IMR-90 (cell line): ENCODE data around the gene CFAP61. TPM values are rescaled to one million over a fixed set of nuclear protein-coding genes. Genes with fewer than 3 reads are reported as not detected.

ENCODE experiments used
- ATAC-seq: fragments of 200-7000 bp; cut with Tn5 transposase; 2 replicates; pipeline ENCODE4 v1.9.1; 2020; ENCODE audit warnings: low read depth, mild to moderate bottlenecking, moderate library complexity
- BruUV-seq: library from RNA; stranded (reverse); fragments of 400-500 nt; replicated peaks from 2 replicates; lab custom pipeline; 2021; lab: Mats Ljungman, UMichigan
- CTCF ChIA-PET: fragments of 300-600 bp; formaldehyde crosslinking; extraction: SDS; loops from one replicate; lab custom pipeline; 2021; ENCODE audit warnings: antibody characterized with exemption; lab: Yijun Ruan, JAX
- POLR2A ChIA-PET: fragments of 300-600 bp; sonication (Branson Sonifier 250); formaldehyde crosslinking; loops from one replicate; lab custom pipeline; 2022; ENCODE audit warnings: antibody characterized with exemption; ENCODE audit not compliant: unreplicated experiment; lab: Charles Lee
- DNase-seq: peaks from one replicate; pipeline ENCODE4 v3.0.0; 2013
- H2AFZ ChIP-seq: replicated peaks from 2 replicates; pipeline ENCODE3; 2013; ENCODE audit warnings: low read length, mild to moderate bottlenecking; ENCODE audit not compliant: poor library complexity
- H2AK5ac ChIP-seq: 2 replicates; pipeline ENCODE4 v1.6.1; 2013; ENCODE audit warnings: low read depth, low read length, inconsistent platforms
- H2AK9ac ChIP-seq: replicated peaks from 2 replicates; pipeline ENCODE3; 2013; ENCODE audit warnings: mild to moderate bottlenecking, low read depth, low read length, moderate library complexity; ENCODE audit not compliant: poor library complexity
- H2BK120ac ChIP-seq: 2 replicates; pipeline ENCODE4 v1.6.1; 2013; ENCODE audit warnings: low read depth, low read length, inconsistent platforms
- H2BK15ac ChIP-seq: 3 replicates; pipeline ENCODE4 v1.6.1; 2013; ENCODE audit warnings: low read depth, low read length, inconsistent platforms
- H2BK20ac ChIP-seq: 2 replicates; pipeline ENCODE4 v1.6.1; 2013; ENCODE audit warnings: low read depth, mild to moderate bottlenecking, inconsistent platforms, low read length, moderate library complexity
- H2BK5ac ChIP-seq: 2 replicates; pipeline ENCODE4 v1.6.1; 2013; ENCODE audit warnings: mild to moderate bottlenecking, low read depth, low read length, inconsistent platforms; ENCODE audit not compliant: poor library complexity, severe bottlenecking
- H3K14ac ChIP-seq: replicated peaks from 2 replicates; pipeline ENCODE4 v1.6.1; 2013; ENCODE audit warnings: low read depth, low read length, inconsistent platforms
- H3K18ac ChIP-seq: 2 replicates; pipeline ENCODE4 v1.6.1; 2013; ENCODE audit warnings: low read depth, low read length, control low read depth
- H3K23ac ChIP-seq: 2 replicates; pipeline ENCODE4 v1.6.1; 2013; ENCODE audit warnings: low read depth, low read length, inconsistent platforms
- H3K27ac ChIP-seq: 2 replicates; pipeline ENCODE4 v1.5.1; 2013; ENCODE audit warnings: mild to moderate bottlenecking, control low read depth, low read length; ENCODE audit not compliant: insufficient read depth
- H3K27me3 ChIP-seq: 2 replicates; pipeline ENCODE4 v1.6.1; 2013; ENCODE audit warnings: low read length; ENCODE audit not compliant: control insufficient read depth, insufficient read depth
- H3K36me3 ChIP-seq: 2 replicates; pipeline ENCODE4 v1.6.1; 2013; ENCODE audit warnings: low read length, mixed read lengths; ENCODE audit not compliant: control insufficient read depth, insufficient read depth
- H3K4ac ChIP-seq: 2 replicates; pipeline ENCODE4 v1.6.1; 2013; ENCODE audit warnings: low read depth, low read length, inconsistent platforms
- H3K4me1 ChIP-seq: 2 replicates; pipeline ENCODE4 v1.6.1; 2013; ENCODE audit warnings: low read length, mixed read lengths; ENCODE audit not compliant: control insufficient read depth, insufficient read depth
- H3K4me2 ChIP-seq: 2 replicates; pipeline ENCODE4 v1.6.1; 2013; ENCODE audit warnings: low read depth, mild to moderate bottlenecking, control low read depth, low read length, moderate library complexity
- H3K4me3 ChIP-seq: 2 replicates; pipeline ENCODE4 v1.5.1; 2013; ENCODE audit warnings: low read depth, mild to moderate bottlenecking, control low read depth, low read length, moderate library complexity; ENCODE audit not compliant: insufficient read depth
- H3K56ac ChIP-seq: 2 replicates; pipeline ENCODE4 v1.6.1; 2013; ENCODE audit warnings: low read length, inconsistent platforms; ENCODE audit not compliant: insufficient read depth; ENCODE audit errors: extremely low read depth
- H3K79me1 ChIP-seq, 2 experiments: 2 replicates each; pipeline ENCODE4 v1.6.1; 2013; ENCODE audit warnings: low read length in 2 of 2, inconsistent platforms in 1 of 2, low read depth in 1 of 2
- H3K9ac ChIP-seq: 2 replicates; pipeline ENCODE4 v1.6.1; 2013; ENCODE audit warnings: low read depth, low read length, control low read depth
- H3K9me1 ChIP-seq: 2 replicates; pipeline ENCODE4 v1.6.1; 2013; ENCODE audit warnings: low read length, inconsistent platforms; ENCODE audit not compliant: insufficient read depth
- H3K9me3 ChIP-seq: 2 replicates; pipeline ENCODE4 v1.6.1; 2013; ENCODE audit warnings: low read length; ENCODE audit not compliant: control insufficient read depth, insufficient read depth
- H4K20me1 ChIP-seq: 2 replicates; pipeline ENCODE4 v1.6.1; 2013; ENCODE audit warnings: low read length, inconsistent platforms; ENCODE audit not compliant: insufficient read depth
- H4K5ac ChIP-seq: 2 replicates; pipeline ENCODE4 v1.6.1; 2013; ENCODE audit warnings: mild to moderate bottlenecking, low read depth, low read length, control low read depth
- H4K8ac ChIP-seq, 2 experiments: 2 replicates each; pipeline ENCODE4 v1.6.1; 2013; ENCODE audit warnings: low read depth in 2 of 2, low read length in 2 of 2, control low read depth in 1 of 2, inconsistent platforms in 1 of 2
- H4K91ac ChIP-seq: 2 replicates; pipeline ENCODE4 v1.6.1; 2013; ENCODE audit warnings: low read depth, low read length, inconsistent platforms; ENCODE audit not compliant: insufficient read depth
- CEBPB ChIP-seq: IDR thresholded peaks from 2 replicates; pipeline ENCODE4 v1.6.1; 2012; ENCODE audit warnings: low read depth, low read length, improper control_type of control experiment
- CHD1 ChIP-seq: IDR thresholded peaks from 2 replicates; pipeline ENCODE4 v1.6.1; 2012; ENCODE audit warnings: low read depth, low read length, improper control_type of control experiment
- FOS ChIP-seq: fragments of 150-350 bp; IDR thresholded peaks from 2 replicates; pipeline ENCODE4 v1.6.1; 2016; ENCODE audit warnings: low read depth, low read length
- MAFK ChIP-seq: IDR thresholded peaks from 2 replicates; pipeline ENCODE4 v1.6.1; 2012; ENCODE audit warnings: low read depth, low read length, improper control_type of control experiment
- MAZ ChIP-seq: IDR thresholded peaks from 2 replicates; pipeline ENCODE4 v1.6.1; 2012; ENCODE audit warnings: low read depth, mild to moderate bottlenecking, low read length, improper control_type of control experiment, moderate library complexity, borderline replicate concordance
- MXI1 ChIP-seq: IDR thresholded peaks from 2 replicates; pipeline ENCODE4 v1.6.1; 2012; ENCODE audit warnings: low read depth, mild to moderate bottlenecking, low read length, moderate library complexity, borderline replicate concordance
- NFE2L2 ChIP-seq: fragments of 150-350 bp; IDR thresholded peaks from 2 replicates; pipeline ENCODE4 v1.6.1; 2016; ENCODE audit warnings: low read depth, mild to moderate bottlenecking, low read length
- POLR2A ChIP-seq: IDR thresholded peaks from 2 replicates; pipeline ENCODE4 v1.6.1; 2012; ENCODE audit warnings: mild to moderate bottlenecking, low read depth, low read length
- RAD21 ChIP-seq: IDR thresholded peaks from 2 replicates; pipeline ENCODE4 v1.6.1; 2012; ENCODE audit warnings: low read length, improper control_type of control experiment
- RCOR1 ChIP-seq: IDR thresholded peaks from 2 replicates; pipeline ENCODE4 v1.6.1; 2012; ENCODE audit warnings: mild to moderate bottlenecking, low read length, improper control_type of control experiment; ENCODE audit not compliant: insufficient replicate concordance
- RFX5 ChIP-seq: IDR thresholded peaks from 2 replicates; pipeline ENCODE4 v1.8.0; 2012; ENCODE audit warnings: low read depth, mild to moderate bottlenecking, low read length, moderate library complexity
- SMC3 ChIP-seq: fragments of 150-350 bp; IDR thresholded peaks from 2 replicates; pipeline ENCODE4 v1.6.1; 2016; ENCODE audit warnings: low read depth, mild to moderate bottlenecking, antibody characterized with exemption, low read length, moderate library complexity
- WGBS, 2 experiments: methylation state at CpG; one replicate each; pipeline versions ENCODE4 v1.1.5 to v1.1.7; 2013; ENCODE audit warnings: missing lambda C conversion rate in 2 of 2; ENCODE audit not compliant: insufficient read length in 1 of 2; ENCODE audit errors: extremely low coverage in 2 of 2; 5-methylcytosine and 5-hydroxymethylcytosine counted together
- dilution Hi-C: fragments of 300-500 bp; cut with HindIII; formaldehyde crosslinking; loops from one replicate; pipeline ENCODE4 v1.14.3; 2018; ENCODE audit warnings: low sequenced_read_pairs; ENCODE audit not compliant: unreplicated experiment
- in situ Hi-C: fragments of 300-500 bp; cut with MboI; formaldehyde crosslinking; loops from 3 replicates; pipeline ENCODE4 v1.14.3; 2019; ENCODE audit warnings: low sequenced_read_pairs, inconsistent platforms, mixed read lengths
- intact Hi-C: fragments of 100-400 bp; cut with micrococcal nuclease; formaldehyde crosslinking; loops from 2 replicates; pipeline ENCODE4 v1.10.0; 2022
- polyA plus RNA-seq, 3 experiments: library from polyadenylated mRNA; depleted of rRNA; stranded (reverse); fragments of >200 nt; gene quantifications; 2 replicates each; pipeline ENCODE4 v1.2.3, GENCODE V29; 2012; ENCODE audit warnings: low replicate concordance in 1 of 3
- total RNA-seq: library from RNA; depleted of rRNA; stranded (reverse); fragments of >200 nt; gene quantifications from 2 replicates; pipeline ENCODE4 v1.2.3, GENCODE V29; 2012
- TF ChIP-seq, protein P1 (sequence below): fragments of 150-350 bp; IDR thresholded peaks from 2 replicates; pipeline ENCODE4 v1.6.1; 2016; ENCODE audit warnings: low read depth, mild to moderate bottlenecking, low read length, moderate library complexity, borderline replicate concordance

CFAP61 gene
- total and polyA plus RNA-seq, 2 of the 4 experiments (the other 2 are of a cell fraction), result 0.07 TPM; not detected in 1

DNA sequence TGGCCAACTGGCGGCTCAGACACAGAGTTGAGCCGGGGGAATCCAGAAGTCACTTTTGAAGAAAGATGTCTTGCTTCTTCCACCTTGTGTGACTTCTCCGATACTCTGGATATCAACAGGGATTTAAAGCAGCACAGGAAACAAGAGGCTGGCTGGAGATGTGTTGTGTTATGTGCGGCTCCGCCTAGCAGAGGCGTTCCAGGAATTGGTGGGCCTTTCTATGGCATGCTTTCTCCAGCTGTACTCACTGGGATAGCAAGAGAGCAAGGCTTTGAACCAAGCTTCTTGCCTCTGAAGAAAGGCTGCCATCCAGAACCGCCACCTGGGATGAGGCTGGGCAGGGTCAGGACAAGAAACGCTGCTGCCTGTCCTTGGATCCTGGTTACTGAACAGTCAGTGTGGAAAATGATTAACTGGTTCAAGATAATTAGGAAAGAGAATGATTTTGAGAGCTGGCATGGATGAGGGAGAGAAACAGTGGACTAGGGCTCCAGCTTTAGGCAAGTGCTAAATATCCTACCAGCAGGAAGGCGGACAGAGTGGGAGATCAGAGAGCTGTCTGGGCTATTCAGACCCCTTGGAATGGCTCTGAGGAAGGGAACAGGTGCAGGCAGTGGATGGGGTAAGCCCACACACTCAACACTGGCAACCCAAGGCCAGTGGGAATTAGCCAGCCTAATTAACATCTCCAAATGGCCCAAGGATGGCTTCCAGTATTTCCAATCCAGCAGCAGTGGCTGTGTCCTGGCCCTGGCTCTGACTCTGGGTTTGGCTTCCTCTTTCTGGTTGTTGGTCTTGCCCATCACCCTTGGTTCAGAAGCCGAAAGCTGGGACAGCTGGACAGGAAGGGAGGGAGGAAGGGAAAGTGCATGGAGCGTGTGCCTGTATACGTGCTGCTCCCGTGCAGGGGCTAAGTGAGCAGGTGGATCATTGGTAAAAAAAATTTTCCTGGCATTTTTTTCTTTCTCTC, 347.5 kb downstream of the CFAP61 start:
- H3K4me3 ChIP-seq, result no peak overlapping the region
- H3K23ac ChIP-seq, result no peak overlapping the region
- no peak overlapping the region for H4K5ac ChIP-seq
- H4K91ac ChIP-seq, result no peak overlapping the region
- no peak overlapping the region for H2BK20ac ChIP-seq
- H3K27ac ChIP-seq, result no peak overlapping the region
- H3K9me1 ChIP-seq, result no peaks in the 10 kb centered on the region
- H3K14ac ChIP-seq, result no peak overlapping the region
- H2AK9ac ChIP-seq, result peak overlapping the region; percentile 58
- no peak for DNase-seq
- H2BK15ac ChIP-seq, result no peak overlapping the region
- no peak overlapping the region for H3K56ac ChIP-seq
- H3K36me3 ChIP-seq, result no peaks in the 10 kb centered on the region
- in situ Hi-C loops (no loop called here), dilution Hi-C loops (no loop called here), intact Hi-C loops (no loop called here)
- no peak overlapping the region for H3K4me2 ChIP-seq
- H2AFZ ChIP-seq, result no peak overlapping the region
- ChIA-PET CTCF (no interaction called here), POLR2A (no interaction called here)
- no peak overlapping the region for H3K4ac ChIP-seq
- ATAC-seq, result no peak
- no peak overlapping the region for H3K18ac ChIP-seq
- no TSS peak for BruUV-seq
- no peaks in the 10 kb centered on the region for H3K4me1 ChIP-seq
- no peak overlapping the region for H4K8ac ChIP-seq
- no peaks in the 10 kb centered on the region for H3K9me3 ChIP-seq
- 80% methylated on average over 1 of the region's 13 CpGs; no CpG with 5 or more reads in 1 of the 2 experiments for WGBS, 2 experiments
- no peaks in the 10 kb centered on the region for H3K79me1 ChIP-seq
- no peak overlapping the region for H3K9ac ChIP-seq
- no peak overlapping the region for H2AK5ac ChIP-seq
- no peak overlapping the region for H2BK5ac ChIP-seq
- H3K27me3 ChIP-seq, result no peaks in the 10 kb centered on the region; the same call in 1 of the 2 replicates
- no peak overlapping the region for H2BK120ac ChIP-seq
- no peaks in the 10 kb centered on the region for H4K20me1 ChIP-seq
- no peak for TF ChIP-seq MAFK
- TF ChIP-seq NFE2L2, result no peak
- no peak for TF ChIP-seq SMC3
- no peak for TF ChIP-seq RCOR1
- no peak for TF ChIP-seq FOS
- no peak for TF ChIP-seq POLR2A
- no peak for TF ChIP-seq RAD21
- no peak for TF ChIP-seq CEBPB
- no peak for TF ChIP-seq MXI1
- no peak for TF ChIP-seq CHD1
- TF ChIP-seq, protein P1, sequence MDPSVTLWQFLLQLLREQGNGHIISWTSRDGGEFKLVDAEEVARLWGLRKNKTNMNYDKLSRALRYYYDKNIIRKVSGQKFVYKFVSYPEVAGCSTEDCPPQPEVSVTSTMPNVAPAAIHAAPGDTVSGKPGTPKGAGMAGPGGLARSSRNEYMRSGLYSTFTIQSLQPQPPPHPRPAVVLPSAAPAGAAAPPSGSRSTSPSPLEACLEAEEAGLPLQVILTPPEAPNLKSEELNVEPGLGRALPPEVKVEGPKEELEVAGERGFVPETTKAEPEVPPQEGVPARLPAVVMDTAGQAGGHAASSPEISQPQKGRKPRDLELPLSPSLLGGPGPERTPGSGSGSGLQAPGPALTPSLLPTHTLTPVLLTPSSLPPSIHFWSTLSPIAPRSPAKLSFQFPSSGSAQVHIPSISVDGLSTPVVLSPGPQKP, result no peak
- TF ChIP-seq MAZ, result no peak
- no peak for TF ChIP-seq RFX5
